ENCODE measurements around the gene ADCYAP1. TPM values are rescaled to one million over a fixed set of nuclear protein-coding genes. Genes with fewer than 3 reads are reported as not detected.

Gene ADCYAP1
- total RNA-seq, 1 experiment from 2014 or later, result not detected

DNA sequence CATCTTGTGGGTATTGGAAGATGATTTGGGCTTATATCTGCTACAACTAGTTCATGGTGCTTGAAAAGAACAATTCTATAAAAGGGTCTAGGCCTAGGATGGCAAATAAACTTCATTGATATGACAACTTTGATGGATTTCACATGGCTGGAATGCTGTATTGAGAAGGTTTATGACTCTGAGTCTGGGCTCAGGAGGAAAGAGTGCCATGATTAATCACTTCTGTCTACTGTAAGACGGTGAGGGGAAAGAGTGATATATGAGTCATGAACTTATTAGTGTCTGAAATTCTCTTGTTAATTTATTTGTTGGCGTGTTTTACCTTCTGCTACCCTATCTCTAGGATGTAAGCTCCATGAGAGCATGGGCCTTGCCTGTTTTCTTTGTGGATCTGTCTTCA is 17.0 kb upstream of the ADCYAP1 start:
- Histone ChIP-seq H3K9me3 (ENCODE audit: low read length) (no peaks in the 10 kb centered on the region), H3K27ac (ENCODE audit: low read length) (no peak overlapping the region)

DNA sequence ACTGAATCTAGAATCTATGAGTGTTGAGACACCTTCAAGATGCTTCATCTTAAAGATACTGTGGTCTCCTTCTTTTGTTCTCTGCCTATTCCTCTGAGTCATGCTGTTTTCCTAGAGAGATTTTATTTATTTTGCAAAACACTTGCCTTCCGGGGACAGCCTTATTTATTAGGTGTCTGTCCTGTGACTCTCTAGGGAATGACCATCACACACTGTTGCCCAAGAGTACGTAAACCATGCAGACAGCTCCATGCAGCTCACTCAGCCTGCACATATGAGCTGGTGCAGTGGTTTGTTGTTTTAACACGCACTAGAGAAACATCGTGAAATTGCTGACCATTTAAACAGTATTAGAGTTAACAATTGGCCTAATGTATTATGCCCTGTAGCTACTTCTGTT is 12.4 kb upstream of the ADCYAP1 start:
- no peaks in the 10 kb centered on the region for H4K20me1 ChIP-seq (ENCODE audit: insufficient read depth, low read depth, low read length)
- H3K4me1 ChIP-seq (ENCODE audit: low read length), result no peaks in the 10 kb centered on the region
- H3K9ac ChIP-seq (ENCODE audit: low read length), result no peak overlapping the region
- H3K27ac ChIP-seq (ENCODE audit: low read length), result no peak overlapping the region
- no peaks in the 10 kb centered on the region for H3K79me2 ChIP-seq (ENCODE audit: low read length)
- H3K27me3 ChIP-seq (ENCODE audit: low read length), result no peaks in the 10 kb centered on the region
- H3K9me2 ChIP-seq (replicated peaks; ENCODE audit: insufficient read depth, low read length), result no peaks in the 10 kb centered on the region
- no peak overlapping the region for H3K4me3 ChIP-seq (ENCODE audit: low read length)
- no peaks in the 10 kb centered on the region for H3K9me3 ChIP-seq (ENCODE audit: low read length)
- no peak overlapping the region for H3K4me2 ChIP-seq (ENCODE audit: low read depth, low read length, poor library complexity, severe bottlenecking)
- no peaks in the 10 kb centered on the region for H3K36me3 ChIP-seq (ENCODE audit: insufficient read depth, low read length)
- H2AFZ ChIP-seq (ENCODE audit: low read length), result no peak overlapping the region
- no peak for DNase-seq

More for the DNA sequence above, 17.0 kb upstream of the ADCYAP1 start:
- Histone ChIP-seq H3K9me2 (replicated peaks; ENCODE audit: insufficient read depth, low read length) (no peaks in the 10 kb centered on the region), H3K36me3 (ENCODE audit: insufficient read depth, low read length) (no peaks in the 10 kb centered on the region), H4K20me1 (ENCODE audit: insufficient read depth, low read depth, low read length) (no peaks in the 10 kb centered on the region), H3K4me2 (ENCODE audit: low read depth, low read length, poor library complexity, severe bottlenecking) (no peak overlapping the region), H2AFZ (ENCODE audit: low read length) (no peak overlapping the region), H3K4me3 (ENCODE audit: low read length) (no peak overlapping the region), H3K79me2 (ENCODE audit: low read length) (no peaks in the 10 kb centered on the region), H3K4me1 (ENCODE audit: low read length) (no peaks in the 10 kb centered on the region), H3K9ac (ENCODE audit: low read length) (no peak overlapping the region), H3K27me3 (ENCODE audit: low read length) (no peaks in the 10 kb centered on the region)
- no peak for DNase-seq

GRCh38 chr18:896315-896714 is 8.4 kb upstream of the ADCYAP1 start:
- no peaks in the 10 kb centered on the region for H3K79me2 ChIP-seq (ENCODE audit: low read length)
- no peaks in the 10 kb centered on the region for H3K4me1 ChIP-seq (ENCODE audit: low read length)
- no peaks in the 10 kb centered on the region for H4K20me1 ChIP-seq (ENCODE audit: insufficient read depth, low read depth, low read length)
- H3K27ac ChIP-seq (ENCODE audit: low read length), result no peak overlapping the region
- H3K4me2 ChIP-seq (ENCODE audit: low read depth, low read length, poor library complexity, severe bottlenecking), result no peak overlapping the region
- no peaks in the 10 kb centered on the region for H3K9me2 ChIP-seq (replicated peaks; ENCODE audit: insufficient read depth, low read length)
- no peak overlapping the region for H3K4me3 ChIP-seq (ENCODE audit: low read length)
- H2AFZ ChIP-seq (ENCODE audit: low read length), result no peak overlapping the region
- H3K36me3 ChIP-seq (ENCODE audit: insufficient read depth, low read length), result no peaks in the 10 kb centered on the region
- DNase-seq, result no peak
- no peak overlapping the region for H3K9ac ChIP-seq (ENCODE audit: low read length)
- H3K9me3 ChIP-seq (ENCODE audit: low read length), result no peaks in the 10 kb centered on the region
- H3K27me3 ChIP-seq (ENCODE audit: low read length), result no peaks in the 10 kb centered on the region

DNA sequence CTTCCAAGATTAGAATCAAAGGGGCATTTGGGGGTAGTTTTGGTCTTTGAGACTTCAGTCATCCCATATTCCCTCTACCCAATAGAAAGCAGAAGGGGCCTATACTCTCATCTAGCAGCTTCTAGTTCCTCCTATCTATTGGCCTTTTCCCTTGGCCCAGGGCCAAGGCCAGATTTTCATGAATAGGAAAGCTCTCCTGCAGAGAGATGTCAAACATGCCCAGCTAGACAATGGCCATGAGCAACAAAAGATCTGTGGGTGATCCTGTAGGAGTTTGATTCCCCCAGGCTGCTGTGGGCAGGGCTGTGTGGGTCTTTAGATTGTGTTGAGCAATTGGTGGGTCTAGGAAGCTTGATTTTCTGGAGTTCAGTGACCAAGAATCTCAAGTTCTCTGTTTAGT is 2.9 kb upstream of the ADCYAP1 start:
- no peaks in the 10 kb centered on the region for H3K36me3 ChIP-seq (ENCODE audit: insufficient read depth, low read length)
- peaks cover 5% of the 10 kb centered on the region; the same call in 1 of the 2 replicates for H3K9me3 ChIP-seq (ENCODE audit: low read length)
- H2AFZ ChIP-seq (ENCODE audit: low read length), result no peak overlapping the region
- H3K9me2 ChIP-seq (replicated peaks; ENCODE audit: insufficient read depth, low read length), result no peaks in the 10 kb centered on the region
- H3K9ac ChIP-seq (ENCODE audit: low read length), result no peak overlapping the region
- no peaks in the 10 kb centered on the region for H3K27me3 ChIP-seq (ENCODE audit: low read length)
- no peak overlapping the region for H3K27ac ChIP-seq (ENCODE audit: low read length)
- H4K20me1 ChIP-seq (ENCODE audit: insufficient read depth, low read depth, low read length), result no peaks in the 10 kb centered on the region
- no peak overlapping the region for H3K4me3 ChIP-seq (ENCODE audit: low read length)
- DNase-seq, result no peak
- H3K4me2 ChIP-seq (ENCODE audit: low read depth, low read length, poor library complexity, severe bottlenecking), result no peak overlapping the region
- H3K4me1 ChIP-seq (ENCODE audit: low read length), result no peaks in the 10 kb centered on the region
- H3K79me2 ChIP-seq (ENCODE audit: low read length), result no peaks in the 10 kb centered on the region

DNA sequence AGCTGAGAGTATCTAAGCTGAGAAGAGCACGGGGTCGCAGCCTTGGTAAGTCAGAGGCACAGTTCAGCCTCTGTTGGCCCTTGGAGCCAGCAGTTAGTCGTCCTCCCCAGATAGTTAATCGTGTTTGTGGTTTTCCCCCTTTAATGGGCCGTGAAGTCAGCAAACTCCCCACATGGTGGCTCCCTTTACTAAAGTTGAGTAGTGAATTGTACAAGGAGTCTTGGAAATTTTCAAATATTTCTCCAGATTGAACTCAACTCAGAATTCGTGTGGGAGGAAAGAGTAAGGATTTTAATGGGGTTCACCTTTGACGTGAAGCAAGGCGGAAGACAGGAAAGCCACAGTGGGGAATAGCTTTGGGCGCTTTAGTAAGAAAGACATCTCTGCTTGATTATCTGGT is 2.4 kb upstream of the ADCYAP1 start:
- Histone ChIP-seq H3K4me2 (ENCODE audit: low read depth, low read length, poor library complexity, severe bottlenecking) (no peak overlapping the region), H3K27me3 (ENCODE audit: low read length) (no peaks in the 10 kb centered on the region), H2AFZ (ENCODE audit: low read length) (no peak overlapping the region), H3K79me2 (ENCODE audit: low read length) (no peaks in the 10 kb centered on the region), H3K9me2 (replicated peaks; ENCODE audit: insufficient read depth, low read length) (no peaks in the 10 kb centered on the region), H3K4me3 (ENCODE audit: low read length) (no peak overlapping the region), H3K36me3 (ENCODE audit: insufficient read depth, low read length) (no peaks in the 10 kb centered on the region), H3K4me1 (ENCODE audit: low read length) (no peaks in the 10 kb centered on the region), H3K9ac (ENCODE audit: low read length) (no peak overlapping the region), H4K20me1 (ENCODE audit: insufficient read depth, low read depth, low read length) (no peaks in the 10 kb centered on the region), H3K27ac (ENCODE audit: low read length) (no peak overlapping the region), H3K9me3 (ENCODE audit: low read length) (peaks cover 5% of the 10 kb centered on the region; the same call in 1 of the 2 replicates)
- DNase-seq, result peak; percentile 40

DNA sequence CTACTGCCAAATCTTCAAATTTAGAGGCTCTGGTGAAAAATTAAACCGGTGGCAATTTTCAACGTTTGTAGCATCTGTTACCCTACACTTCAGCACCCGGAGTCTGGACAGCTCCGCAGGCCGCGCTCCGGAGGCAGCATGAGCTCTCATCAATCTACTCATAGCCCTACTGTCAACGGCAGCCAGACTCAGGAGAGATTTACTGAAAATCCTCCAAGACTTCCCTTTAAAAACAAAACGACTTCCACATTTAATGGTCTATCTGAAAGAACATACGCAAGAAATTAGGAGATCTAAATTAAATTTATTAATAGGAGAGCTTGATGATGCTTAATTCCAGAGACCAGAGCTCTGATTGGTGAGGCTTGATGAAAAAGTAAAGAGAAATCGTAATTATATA is 970 bp upstream of the ADCYAP1 start:
- H3K27me3 ChIP-seq (ENCODE audit: low read length), result no peaks in the 10 kb centered on the region
- DNase-seq, result no peak
- no peaks in the 10 kb centered on the region for H3K9me2 ChIP-seq (replicated peaks; ENCODE audit: insufficient read depth, low read length)

GRCh38 chr18:905307-905947 is 756 bp downstream of the ADCYAP1 start:
- peaks cover 5% of the 10 kb centered on the region; the same call in 1 of the 2 replicates for H3K9me3 ChIP-seq (ENCODE audit: low read length)
- H3K9ac ChIP-seq (ENCODE audit: low read length), result no peak overlapping the region
- no peaks in the 10 kb centered on the region for H3K4me1 ChIP-seq (ENCODE audit: low read length)
- H3K79me2 ChIP-seq (ENCODE audit: low read length), result no peaks in the 10 kb centered on the region
- no peaks in the 10 kb centered on the region for H3K27me3 ChIP-seq (ENCODE audit: low read length)
- DNase-seq, result no peak
- no peak overlapping the region for H3K4me3 ChIP-seq (ENCODE audit: low read length)
- no peak overlapping the region for H2AFZ ChIP-seq (ENCODE audit: low read length)
- H4K20me1 ChIP-seq (ENCODE audit: insufficient read depth, low read depth, low read length), result no peaks in the 10 kb centered on the region
- no peaks in the 10 kb centered on the region for H3K36me3 ChIP-seq (ENCODE audit: insufficient read depth, low read length)
- H3K4me2 ChIP-seq (ENCODE audit: low read depth, low read length, poor library complexity, severe bottlenecking), result no peak overlapping the region
- H3K9me2 ChIP-seq (replicated peaks; ENCODE audit: insufficient read depth, low read length), result no peaks in the 10 kb centered on the region
- no peak overlapping the region for H3K27ac ChIP-seq (ENCODE audit: low read length)

More for the DNA sequence above, 970 bp upstream of the ADCYAP1 start:
- H3K9me3 ChIP-seq (ENCODE audit: low read length), result peaks cover 5% of the 10 kb centered on the region; the same call in 1 of the 2 replicates
- H2AFZ ChIP-seq (ENCODE audit: low read length), result no peak overlapping the region
- H3K4me2 ChIP-seq (ENCODE audit: low read depth, low read length, poor library complexity, severe bottlenecking), result no peak overlapping the region
- no peak overlapping the region for H3K9ac ChIP-seq (ENCODE audit: low read length)
- no peaks in the 10 kb centered on the region for H3K36me3 ChIP-seq (ENCODE audit: insufficient read depth, low read length)
- no peaks in the 10 kb centered on the region for H3K4me1 ChIP-seq (ENCODE audit: low read length)
- no peak overlapping the region for H3K4me3 ChIP-seq (ENCODE audit: low read length)
- no peaks in the 10 kb centered on the region for H4K20me1 ChIP-seq (ENCODE audit: insufficient read depth, low read depth, low read length)
- H3K79me2 ChIP-seq (ENCODE audit: low read length), result no peaks in the 10 kb centered on the region
- no peak overlapping the region for H3K27ac ChIP-seq (ENCODE audit: low read length)

DNA sequence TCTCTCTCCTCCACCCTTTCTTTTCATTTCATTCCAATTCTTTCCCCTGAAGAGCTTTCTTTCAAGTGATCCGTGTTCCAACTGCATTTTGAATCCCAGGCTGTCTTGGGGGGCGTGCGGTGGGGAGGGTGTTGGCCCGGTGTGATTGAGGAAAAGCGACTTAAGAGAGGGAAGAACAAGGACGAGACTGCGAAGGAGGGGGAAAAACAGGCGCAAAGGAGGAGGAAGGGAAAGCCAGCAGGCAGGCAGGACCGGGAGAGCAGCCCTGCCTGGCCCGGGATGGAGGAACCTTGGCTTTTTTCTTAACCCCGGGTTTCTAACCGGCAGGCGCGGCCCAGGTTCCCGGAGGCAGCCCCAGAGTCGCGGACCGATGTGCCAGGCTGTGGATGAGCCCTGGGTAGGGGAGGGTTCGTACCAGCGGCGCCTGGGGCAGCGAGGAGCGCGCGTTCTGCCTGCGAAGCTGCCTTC is 1.3 kb downstream of the ADCYAP1 start:
- no peaks in the 10 kb centered on the region for H3K27me3 ChIP-seq (ENCODE audit: low read length)

More for the DNA sequence above, 1.3 kb downstream of the ADCYAP1 start:
- H4K20me1 ChIP-seq (ENCODE audit: insufficient read depth, low read depth, low read length), result no peaks in the 10 kb centered on the region
- no peak overlapping the region for H2AFZ ChIP-seq (ENCODE audit: low read length)
- H3K27ac ChIP-seq (ENCODE audit: low read length), result no peak overlapping the region
- H3K36me3 ChIP-seq (ENCODE audit: insufficient read depth, low read length), result no peaks in the 10 kb centered on the region
- H3K4me2 ChIP-seq (ENCODE audit: low read depth, low read length, poor library complexity, severe bottlenecking), result no peak overlapping the region
- no peaks in the 10 kb centered on the region for H3K4me1 ChIP-seq (ENCODE audit: low read length)
- no peak overlapping the region for H3K4me3 ChIP-seq (ENCODE audit: low read length)
- DNase-seq, result no peak
- H3K9me2 ChIP-seq (replicated peaks; ENCODE audit: insufficient read depth, low read length), result no peaks in the 10 kb centered on the region
- peaks cover 5% of the 10 kb centered on the region; the same call in 1 of the 2 replicates for H3K9me3 ChIP-seq (ENCODE audit: low read length)
- no peaks in the 10 kb centered on the region for H3K79me2 ChIP-seq (ENCODE audit: low read length)
- H3K9ac ChIP-seq (ENCODE audit: low read length), result no peak overlapping the region

Data from Karpas-422 (cell line).